HFF-Myc (cell line): ENCODE results near the gene AFF1.

Experiments
- DNase-seq: peaks from one replicate; pipeline ENCODE4 v3.0.0-alpha.2; 2011; ENCODE audit warnings: low read depth; ENCODE audit errors: extremely low read depth
- H3K4me3 ChIP-seq: replicated peaks from 2 replicates; pipeline ENCODE4 v1.5.1; 2011; ENCODE audit warnings: low read depth, mild to moderate bottlenecking, control low read depth, low read length
- CTCF ChIP-seq: IDR thresholded peaks from 2 replicates; pipeline ENCODE4 v1.5.1; 2012; ENCODE audit warnings: mild to moderate bottlenecking, low read depth, low read length, control low read depth; ENCODE audit errors: missing control alignments

AFF1 gene

DNA sequence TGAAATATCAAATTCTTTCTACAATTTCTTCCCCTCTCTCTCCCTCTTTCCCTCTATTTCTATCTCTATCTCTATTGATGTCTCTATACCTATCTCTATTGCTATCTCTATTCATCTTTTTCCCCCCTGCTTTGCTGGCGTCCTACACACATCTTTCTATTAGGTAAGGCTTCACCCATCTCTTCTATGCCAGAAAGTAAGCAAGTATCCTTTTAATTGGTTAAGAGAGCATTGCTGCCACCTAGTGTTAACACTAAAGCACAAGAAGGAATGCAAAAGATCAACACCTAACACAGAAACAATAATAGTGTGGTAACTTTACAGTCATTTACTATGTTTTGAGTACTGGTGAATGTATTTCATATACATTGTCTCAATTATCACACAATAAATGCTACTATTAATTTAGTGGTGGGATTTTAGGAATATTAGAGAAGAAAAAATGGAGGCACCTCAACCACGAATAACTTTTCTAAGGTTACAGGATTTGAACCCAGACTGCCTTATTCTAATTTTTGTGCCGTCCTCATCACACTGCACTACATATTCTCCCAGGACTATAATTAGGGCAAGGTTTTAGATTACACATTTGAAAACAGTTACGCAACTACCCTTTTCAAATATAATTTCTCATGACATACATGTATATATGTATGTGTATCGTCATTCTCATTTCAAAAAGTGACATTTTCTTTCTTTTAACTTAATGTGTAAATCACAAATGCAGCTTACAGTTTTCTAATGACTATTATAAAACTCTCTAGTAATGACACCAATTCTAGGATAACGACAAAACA lies 38.9 kb upstream of the AFF1 start:
- no peak overlapping the region for H3K4me3 ChIP-seq
- no peak for DNase-seq
- peak; percentile 48 for TF ChIP-seq CTCF

DNA sequence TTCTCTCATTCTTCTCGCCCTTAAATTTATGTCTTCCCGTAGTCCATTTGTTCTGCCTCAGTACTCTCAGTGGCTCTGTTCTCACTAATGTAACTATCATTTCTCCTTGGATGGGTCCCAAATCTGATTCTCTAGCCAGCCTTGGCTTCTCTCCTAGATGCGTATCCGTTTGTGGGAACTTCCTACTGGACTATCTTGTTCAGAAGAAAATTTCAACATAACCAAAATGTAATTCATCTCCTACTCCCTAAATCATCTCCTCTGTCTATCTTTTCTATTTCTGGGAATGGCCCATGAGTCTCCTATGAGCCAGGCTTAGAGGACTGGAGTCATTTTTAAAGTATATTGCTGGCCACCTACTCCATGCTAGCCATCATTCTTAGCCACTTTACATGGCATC lies 38.2 kb upstream of the AFF1 start:
- TF ChIP-seq CTCF: no peak
- DNase-seq: no peak
- H3K4me3 ChIP-seq: no peak overlapping the region

DNA sequence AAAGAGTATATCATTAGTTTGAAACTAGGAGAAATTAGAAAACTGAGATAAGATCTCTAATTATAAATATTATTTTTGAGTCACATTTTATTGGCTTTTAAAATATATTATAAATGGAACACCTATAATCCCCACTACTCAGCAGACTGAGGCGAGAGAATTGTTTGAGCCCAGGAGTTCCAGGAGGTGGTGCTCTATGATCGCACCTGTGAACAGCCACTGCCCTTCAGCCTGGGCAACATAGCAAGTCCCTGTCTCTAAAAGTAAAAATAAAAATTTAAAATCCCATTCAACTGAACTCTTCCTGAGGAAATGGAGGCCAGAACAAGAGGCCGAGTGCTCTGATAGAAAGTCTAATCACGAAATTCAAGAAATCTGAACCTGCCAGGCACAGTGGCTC lies 36.2 kb upstream of the AFF1 start:
- TF ChIP-seq CTCF: no peak
- no peak overlapping the region for H3K4me3 ChIP-seq
- no peak for DNase-seq

DNA sequence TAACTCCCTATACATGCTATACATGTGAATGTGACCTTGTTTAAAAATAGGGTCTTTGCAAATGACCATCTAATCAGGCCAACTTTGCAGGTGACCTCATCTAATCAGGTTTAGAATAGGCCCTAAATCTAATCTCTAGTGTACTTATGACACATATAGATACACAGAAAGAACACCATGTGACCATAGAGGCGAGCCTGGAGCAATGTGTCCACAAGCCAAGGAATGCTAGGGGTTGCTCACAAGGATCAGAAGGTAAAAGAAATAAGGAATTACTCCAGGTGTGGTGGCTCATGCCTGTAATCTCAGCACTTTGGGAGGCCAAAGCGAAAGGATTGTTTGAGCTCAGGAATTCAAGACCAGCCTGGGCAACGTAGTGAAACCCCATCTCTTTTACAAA lies 32.9 kb upstream of the AFF1 start:
- no peak for DNase-seq
- no peak for TF ChIP-seq CTCF
- no peak overlapping the region for H3K4me3 ChIP-seq

GRCh38 chr4:86908251-86908657 lies 26.6 kb upstream of the AFF1 start:
- no peak overlapping the region for H3K4me3 ChIP-seq

GRCh38 chr4:86909546-86910295 lies 25.1 kb upstream of the AFF1 start:
- H3K4me3 ChIP-seq: no peak overlapping the region
- TF ChIP-seq CTCF: no peak
- DNase-seq: no peak

More at GRCh38 chr4:86908251-86908657, 26.6 kb upstream of the AFF1 start:
- no peak for TF ChIP-seq CTCF
- no peak for DNase-seq
